Ovary (tissue), 9 donors: Measurements from ENCODE around the gene BTRC. TPM values are rescaled to one million over a fixed set of nuclear protein-coding genes. Genes with fewer than 3 reads are reported as not detected.

Experiments used
- DNase-seq, 5 donors: peaks; one replicate each; pipeline ENCODE4 v3.0.0-alpha.2; 2019 to 2020
- H3K27ac ChIP-seq, 2 donors: fragments of 200-600 bp; one replicate each; pipeline versions ENCODE4 v1.5.1 to v1.8.0; 2019 to 2022
- H3K27me3 ChIP-seq: fragments of 200-600 bp; one replicate; pipeline ENCODE4 v1.8.0; 2022
- H3K36me3 ChIP-seq: fragments of 200-600 bp; sonication (generic); one replicate; pipeline ENCODE4 v1.5.1; 2019
- H3K4me1 ChIP-seq: one replicate; pipeline ENCODE4 v1.8.1; 2013; ENCODE audit warnings: mild to moderate bottlenecking, moderate library complexity; ENCODE audit not compliant: insufficient read depth
- H3K4me3 ChIP-seq: fragments of 200-600 bp; sonication (generic); one replicate; pipeline ENCODE4 v1.5.1; 2017
- H3K9me3 ChIP-seq, 2 donors: fragments of 200-600 bp in 1 of 2; sonication (generic) in 1 of 2; one replicate each; pipeline versions ENCODE4 v1.5.1 to v1.8.1; 2013 to 2019; ENCODE audit warnings: mild to moderate bottlenecking in 1 of 2, moderate library complexity in 1 of 2
- CTCF ChIP-seq, 3 donors: fragments of 450-650 bp in 2 of 3; fragments of 200-600 bp in 1 of 3; IDR thresholded peaks; one replicate each; pipeline versions ENCODE4 v1.5.1 to v1.8.0; 2016 to 2022; ENCODE audit warnings: antibody characterized with exemption in 3 of 3, mild to moderate bottlenecking in 1 of 3
- EP300 ChIP-seq: sonication (generic); formaldehyde crosslinking; IDR thresholded peaks from one replicate; pipeline ENCODE4 v1.6.1; 2017; ENCODE audit warnings: antibody characterized with exemption
- POLR2A ChIP-seq: fragments of 450-650 bp; IDR thresholded peaks from one replicate; pipeline ENCODE4 v1.6.1; 2017; ENCODE audit warnings: antibody characterized with exemption, mild to moderate bottlenecking, moderate library complexity
- WGBS, 3 donors: extraction: QIAGEN DNeasy Blood & Tissue Kit in 1 of 3; methylation state at CpG; one replicate each; pipeline versions ENCODE4 v1.1.5 to v1.1.7; 2013 to 2017; 5-methylcytosine and 5-hydroxymethylcytosine counted together
- intact Hi-C, 4 donors: fragments of 100-400 bp; cut with DNase I; formaldehyde crosslinking; loops; one replicate each; pipeline versions ENCODE4 v1.11.0 to v1.15.1; 2022 to 2023
- polyA plus RNA-seq, 2 donors: library from polyadenylated mRNA; stranded (reverse); fragments of 200-250 nt in 1 of 2; fragments of 350-450 nt in 1 of 2; fragmentation: Illumina TruSeq in 1 of 2; extraction: RNeasy Lipid Tissue Mini Kit (QIAGEN cat#74804) in 1 of 2; gene quantifications; one replicate each; pipeline ENCODE4 v1.2.3, GENCODE V29; 2013 to 2014
- total RNA-seq, 7 donors: library from RNA; depleted of rRNA in 2 of 7; stranded (reverse); fragments of >200 nt in 2 of 7; fragmentation: NEBNext Ultra II Directional in 3 of 7; extraction: Animal tissue kit (Norgen Biotek cat#: 25700) in 3 of 7; gene quantifications; one replicate each; pipeline versions ENCODE4 v1.1.0 to v1.2.4, GENCODE V29; 2016 to 2023
- donor health status: DM: no; HTN: no; CAD: no; lungs with moderate emphysema.
- donor health status: DM: no; HTN: no; CAD: no.
- donor health status: Bipolar disorder and iron deficiency.
- donor health status: DM: yes; HTN: yes; CAD: no.
- donor health status: DM: no; HTN: no; CAD: no.
- donor health status: DM: yes; HTN: yes; CAD: no.

The BTRC gene
- total and polyA plus RNA-seq, 9 donors = 7.2 to 31.4 (median 26.2) TPM

GRCh38 chr10:101578803-101579515, 225.0 kb downstream of the BTRC start:
- Histone ChIP-seq H3K4me3 (no peak overlapping the region), H3K4me1 (no peaks in the 10 kb centered on the region), H3K9me3 (no peaks in the 10 kb centered on the region), H3K36me3 (no peaks in the 10 kb centered on the region), H3K27me3 (no peaks in the 10 kb centered on the region), H3K27ac (no peak overlapping the region)
- intact Hi-C loops = no loop called here
- 84 to 91% (median 87%) methylated on average over 13 of the region's 13 CpGs for WGBS, 3 donors
- no peak for DNase-seq
- no peak for TF ChIP-seq CTCF (IDR thresholded peaks at IDR 0.05)
- TF ChIP-seq POLR2A = no peak
- TF ChIP-seq EP300 = no peak

- Histone ChIP-seq H3K9me3 (no peaks in the 10 kb centered on the region), H3K27me3 (no peaks in the 10 kb centered on the region), H3K4me3 (no peak overlapping the region), H3K36me3 (no peaks in the 10 kb centered on the region), H3K4me1 (no peaks in the 10 kb centered on the region), H3K27ac (no peak overlapping the region)
- WGBS, 3 donors = 94 to 96% (median 95%) methylated on average over 10 to 12 of the region's 12 CpGs
- DNase-seq = no peak
- intact Hi-C loops = no loop called here
- TF ChIP-seq EP300 = no peak
- TF ChIP-seq CTCF (IDR thresholded peaks at IDR 0.05) = no peak
- TF ChIP-seq POLR2A = no peak
These were observed 225.5 kb downstream of the BTRC start for GRCh38 chr10:101579516-101579870.

GRCh38 chr10:101580486-101581399, 226.8 kb downstream of the BTRC start:
- Histone ChIP-seq H3K4me1 (no peaks in the 10 kb centered on the region), H3K9me3 (no peaks in the 10 kb centered on the region), H3K27ac (no peak overlapping the region), H3K36me3 (no peaks in the 10 kb centered on the region), H3K27me3 (no peaks in the 10 kb centered on the region), H3K4me3 (no peak overlapping the region)
- WGBS, 3 donors = 81 to 87% (median 82%) methylated on average over 10 of the region's 10 CpGs
- TF ChIP-seq POLR2A (no peak), EP300 (no peak), CTCF (IDR thresholded peaks at IDR 0.05) (no peak)
- DNase-seq = no peak
- intact Hi-C loops = no loop called here

- H3K27ac ChIP-seq = no peak overlapping the region
- no peaks in the 10 kb centered on the region for H3K36me3 ChIP-seq
- no peak overlapping the region for H3K4me3 ChIP-seq
- DNase-seq = no peak
- no peaks in the 10 kb centered on the region for H3K27me3 ChIP-seq
- WGBS, 3 donors = 95 to 97% (median 96%) methylated on average over 9 of the region's 9 CpGs
- H3K4me1 ChIP-seq = peaks cover 15% of the 10 kb centered on the region
- no peaks in the 10 kb centered on the region for H3K9me3 ChIP-seq
- intact Hi-C loops = no loop called here
- TF ChIP-seq POLR2A (no peak), EP300 (no peak), CTCF (IDR thresholded peaks at IDR 0.05) (no peak)
These were observed 231.9 kb downstream of the BTRC start for GRCh38 chr10:101585841-101586240.
